HG03520 (cell line): ENCODE results near the gene ATXN10.

Source experiments
- ATAC-seq: cut with Tn5 transposase; IDR thresholded peaks from one replicate; pipeline ENCODE4 v1.9.1; 2021; ENCODE audit warnings: mild to moderate bottlenecking, moderate library complexity; ENCODE audit not compliant: unreplicated experiment

ATXN10 gene

GRCh38 chr22:45887202-45888131 lies 215.8 kb downstream of the ATXN10 start:
- no peak for ATAC-seq

GRCh38 chr22:45888221-45889092 lies 216.8 kb downstream of the ATXN10 start:
- no peak for ATAC-seq

- no peak for ATAC-seq
Measured at GRCh38 chr22:45889093-45889538, 217.5 kb downstream of the ATXN10 start.

GRCh38 chr22:45889539-45890350 lies 218.1 kb downstream of the ATXN10 start:
- no peak for ATAC-seq

GRCh38 chr22:45890351-45890635 lies 218.7 kb downstream of the ATXN10 start:
- no peak for ATAC-seq

- ATAC-seq = no peak
Measured at GRCh38 chr22:45891021-45891421, 219.4 kb downstream of the ATXN10 start.

GRCh38 chr22:45891471-45891995 lies 219.9 kb downstream of the ATXN10 start:
- no peak for ATAC-seq

GRCh38 chr22:45891996-45892621 lies 220.5 kb downstream of the ATXN10 start:
- no peak for ATAC-seq

GRCh38 chr22:45892681-45893461 lies 221.2 kb downstream of the ATXN10 start:
- ATAC-seq = no peak

GRCh38 chr22:45893516-45893915 lies 221.9 kb downstream of the ATXN10 start:
- no peak for ATAC-seq
